HG02678 (cell line): ENCODE data around the gene SLC1A7.

Experiments
- ATAC-seq: cut with Tn5 transposase; IDR thresholded peaks from one replicate; pipeline ENCODE4 v1.9.1; 2021; ENCODE audit warnings: mild to moderate bottlenecking, moderate library complexity; ENCODE audit not compliant: unreplicated experiment

Gene SLC1A7

DNA sequence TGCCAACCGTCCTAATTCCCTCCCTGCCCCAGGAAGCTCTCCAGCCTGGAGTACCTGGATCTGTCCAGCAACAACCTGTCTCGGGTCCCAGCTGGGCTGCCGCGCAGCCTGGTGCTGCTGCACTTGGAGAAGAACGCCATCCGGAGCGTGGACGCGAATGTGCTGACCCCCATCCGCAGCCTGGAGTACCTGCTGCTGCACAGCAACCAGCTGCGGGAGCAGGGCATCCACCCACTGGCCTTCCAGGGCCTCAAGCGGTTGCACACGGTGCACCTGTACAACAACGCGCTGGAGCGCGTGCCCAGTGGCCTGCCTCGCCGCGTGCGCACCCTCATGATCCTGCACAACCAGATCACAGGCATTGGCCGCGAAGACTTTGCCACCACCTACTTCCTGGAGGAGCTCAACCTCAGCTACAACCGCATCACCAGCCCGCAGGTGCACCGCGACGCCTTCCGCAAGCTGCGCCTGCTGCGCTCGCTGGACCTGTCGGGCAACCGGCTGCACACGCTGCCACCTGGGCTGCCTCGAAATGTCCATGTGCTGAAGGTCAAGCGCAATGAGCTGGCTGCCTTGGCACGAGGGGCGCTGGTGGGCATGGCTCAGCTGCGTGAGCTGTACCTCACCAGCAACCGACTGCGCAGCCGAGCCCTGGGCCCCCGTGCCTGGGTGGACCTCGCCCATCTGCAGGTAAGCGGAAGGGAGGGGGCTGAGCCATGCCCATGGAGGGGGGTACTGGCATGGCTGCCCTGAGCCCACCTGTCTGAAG is 63.9 kb downstream of the SLC1A7 start:
- no peak for ATAC-seq

DNA sequence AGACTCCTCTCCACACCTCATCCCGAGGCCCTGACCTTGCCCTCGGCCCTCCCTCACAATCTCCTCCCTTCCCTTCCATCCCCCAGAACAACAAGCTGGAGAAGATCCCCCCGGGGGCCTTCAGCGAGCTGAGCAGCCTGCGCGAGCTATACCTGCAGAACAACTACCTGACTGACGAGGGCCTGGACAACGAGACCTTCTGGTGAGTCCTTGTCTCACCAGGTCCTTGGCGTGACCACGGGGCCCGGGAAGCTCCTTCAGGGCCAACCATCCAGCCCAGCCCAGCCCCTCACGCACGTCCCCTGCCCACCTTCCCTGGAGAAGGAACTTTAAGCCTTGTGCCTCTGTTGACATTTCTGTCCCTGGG is 64.9 kb downstream of the SLC1A7 start:
- no peak for ATAC-seq

DNA sequence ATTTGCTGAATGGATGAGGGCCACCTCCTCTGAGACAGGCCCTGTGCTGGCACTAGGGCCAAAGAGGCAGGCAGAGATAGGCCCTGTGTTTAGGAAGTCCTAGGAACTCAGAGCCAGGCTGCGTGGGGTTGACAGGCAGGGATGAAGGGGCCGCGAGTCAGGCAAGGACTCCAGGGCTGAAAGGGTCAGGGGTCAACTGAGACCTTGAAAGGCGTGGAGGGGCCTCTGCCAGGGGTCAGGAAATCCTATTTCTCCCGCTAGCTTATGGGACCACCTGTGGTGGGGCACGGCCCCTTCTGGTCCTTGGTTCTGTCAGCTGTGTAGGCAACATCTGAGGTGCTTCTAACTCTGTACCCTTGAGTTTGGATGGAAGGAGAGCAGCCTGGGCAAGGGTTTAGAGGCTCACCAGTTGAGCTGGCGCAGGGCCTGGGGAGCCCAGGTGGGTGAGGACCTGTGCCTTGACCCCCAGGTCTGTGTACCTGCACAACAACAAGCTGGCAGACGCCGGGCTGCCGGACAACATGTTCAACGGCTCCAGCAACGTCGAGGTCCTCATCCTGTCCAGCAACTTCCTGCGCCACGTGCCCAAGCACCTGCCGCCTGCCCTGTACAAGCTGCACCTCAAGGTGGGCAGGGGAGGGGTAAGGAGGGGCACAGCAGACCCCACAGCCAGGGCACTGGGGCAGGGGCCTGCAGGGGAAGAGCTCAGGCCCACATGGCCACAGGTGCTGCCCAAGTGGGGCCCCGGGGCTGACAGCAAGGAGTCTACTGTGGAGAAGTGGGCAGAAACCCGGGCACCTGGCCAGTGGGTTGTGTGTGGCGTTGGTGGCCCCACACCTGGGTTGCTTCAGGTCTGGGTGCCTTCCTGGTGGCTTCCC is 65.5 kb downstream of the SLC1A7 start:
- ATAC-seq, result no peak

DNA sequence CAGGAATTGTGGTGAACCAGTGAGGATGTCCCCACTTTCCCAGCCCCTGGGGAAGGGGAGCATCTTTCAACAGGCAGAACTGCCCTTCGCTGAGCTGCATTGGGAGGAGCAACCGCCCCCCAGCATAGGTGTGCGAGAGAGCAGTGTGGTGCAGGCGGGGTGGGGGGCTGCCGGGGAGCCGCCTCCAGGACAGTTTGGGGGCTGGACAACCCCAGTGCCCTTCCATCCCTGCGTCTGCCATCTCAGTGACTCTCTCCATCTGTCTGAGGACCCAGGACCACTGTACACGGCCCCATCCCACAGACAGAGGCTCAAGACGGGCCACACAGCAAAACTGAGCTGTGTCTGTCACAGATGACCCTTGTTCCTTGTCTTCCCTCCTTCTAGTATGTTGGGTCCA is 66.3 kb downstream of the SLC1A7 start:
- no peak for ATAC-seq

DNA sequence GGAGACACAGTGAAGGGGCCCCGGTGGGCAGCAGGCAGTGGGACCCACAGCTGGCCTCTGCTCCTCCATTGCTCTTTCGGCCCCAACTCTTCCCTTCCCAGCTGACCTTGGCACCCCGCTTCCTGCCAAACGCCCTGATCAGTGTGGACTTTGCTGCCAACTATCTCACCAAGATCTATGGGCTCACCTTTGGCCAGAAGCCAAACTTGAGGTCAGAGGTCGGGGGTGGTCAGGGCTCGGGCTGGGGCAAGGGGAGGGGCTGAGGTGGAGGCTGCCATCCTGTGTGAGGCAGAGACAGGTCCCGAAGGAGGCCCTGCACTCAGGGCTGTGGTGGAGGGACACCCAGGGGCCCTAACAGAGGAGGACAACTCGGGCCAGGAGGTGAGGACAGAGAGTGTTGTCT is 66.7 kb downstream of the SLC1A7 start:
- no peak for ATAC-seq

DNA sequence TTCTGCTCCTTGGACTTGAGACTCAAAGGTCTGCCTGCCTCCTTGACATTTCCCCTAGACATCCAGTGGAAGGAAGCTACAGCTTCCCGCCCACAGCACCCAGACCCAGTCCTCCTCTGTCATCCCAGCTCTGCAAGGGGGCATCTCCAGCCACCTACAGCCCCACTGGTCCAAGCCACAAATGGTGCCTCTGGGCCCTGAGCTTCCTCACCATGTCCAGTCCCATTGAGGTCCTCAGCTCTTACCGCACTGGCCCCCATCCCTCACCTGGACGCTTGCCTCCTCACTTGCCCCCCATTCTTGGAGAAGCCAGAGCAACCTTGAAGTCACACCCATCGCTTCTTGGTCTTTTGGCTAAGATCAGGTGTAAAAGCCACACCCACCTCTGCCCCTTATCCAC is 67.2 kb downstream of the SLC1A7 start:
- ATAC-seq, result no peak

DNA sequence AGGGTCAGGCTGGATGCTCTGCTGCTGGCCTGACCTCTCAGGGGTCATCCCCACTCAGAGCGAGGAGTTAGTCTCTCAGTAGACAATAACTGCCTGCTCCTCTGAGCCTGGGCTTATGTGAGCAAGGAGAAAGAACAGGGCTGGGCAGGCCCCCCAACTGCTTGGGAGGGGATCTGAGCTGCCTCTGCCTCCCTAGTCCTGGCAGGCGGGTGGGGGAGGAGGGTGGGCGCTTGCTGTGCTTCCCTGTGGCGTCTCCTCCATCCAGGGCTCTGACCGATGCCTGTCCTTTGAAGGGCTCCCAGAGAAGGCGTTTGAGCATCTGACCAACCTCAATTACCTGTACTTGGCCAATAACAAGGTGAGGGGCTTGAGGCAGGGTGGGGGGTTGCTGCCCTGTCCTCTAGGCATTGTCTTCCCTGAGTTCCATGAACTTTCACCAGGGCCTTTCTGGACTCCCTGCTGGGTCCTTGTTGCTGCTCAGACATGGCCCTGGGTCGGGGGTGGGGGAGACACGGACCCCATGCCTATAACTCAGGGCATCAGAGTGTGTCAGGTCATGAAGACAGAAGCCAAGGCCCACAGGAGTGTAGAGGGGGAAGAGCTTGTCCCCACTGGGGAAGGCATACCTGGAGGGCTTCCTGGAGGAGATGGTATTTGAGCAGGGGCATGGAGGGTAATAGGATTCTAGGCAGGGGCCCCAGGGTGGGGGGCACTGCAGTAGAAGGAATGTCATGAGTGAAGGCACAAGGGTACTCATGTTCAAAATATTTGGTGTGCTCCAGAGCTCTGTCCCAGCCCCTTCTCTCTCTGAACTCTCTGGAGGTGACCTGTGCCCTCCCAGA is 67.9 kb downstream of the SLC1A7 start:
- no peak for ATAC-seq

DNA sequence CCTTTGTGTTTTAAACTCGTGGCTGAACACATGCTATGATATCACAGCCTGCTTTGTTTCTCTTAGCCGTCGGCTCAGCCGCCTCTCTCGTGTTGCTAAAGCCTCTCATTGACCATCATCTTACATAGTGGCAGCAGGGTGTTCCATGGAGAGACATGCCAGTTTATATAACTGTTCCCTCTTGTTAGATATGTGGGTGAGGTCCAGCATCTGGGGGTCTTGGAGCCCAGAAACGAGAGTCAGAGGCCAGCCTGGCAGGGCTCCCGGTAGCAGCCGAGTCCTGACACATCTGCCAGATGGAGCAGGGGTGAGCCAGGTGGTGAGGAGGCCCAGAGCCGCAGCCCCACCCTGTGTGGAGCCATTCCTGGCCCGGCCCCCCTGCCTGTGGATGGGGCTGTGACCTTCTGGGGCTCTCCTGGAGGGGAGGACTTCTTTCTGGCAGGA is 68.5 kb downstream of the SLC1A7 start:
- no peak for ATAC-seq

DNA sequence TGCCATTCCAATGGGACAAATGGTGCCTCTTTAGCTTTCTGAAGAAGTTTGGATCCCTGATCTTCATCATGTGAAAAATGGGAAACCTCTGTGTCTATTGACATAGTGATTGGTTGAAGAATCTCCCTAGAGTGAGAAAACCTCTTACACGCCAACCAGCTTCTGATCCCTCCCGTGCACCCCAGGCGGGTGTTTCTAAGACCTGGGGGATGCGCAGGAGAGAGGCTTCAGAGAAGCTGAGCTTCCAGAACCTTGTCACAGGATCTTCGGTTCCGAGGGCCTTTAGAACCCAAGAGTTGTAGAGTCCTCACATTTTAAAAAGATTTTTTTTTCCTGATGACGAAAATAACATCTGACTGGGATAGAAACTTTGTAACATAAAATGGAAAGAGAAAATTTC is 69.2 kb downstream of the SLC1A7 start:
- no peak for ATAC-seq

DNA sequence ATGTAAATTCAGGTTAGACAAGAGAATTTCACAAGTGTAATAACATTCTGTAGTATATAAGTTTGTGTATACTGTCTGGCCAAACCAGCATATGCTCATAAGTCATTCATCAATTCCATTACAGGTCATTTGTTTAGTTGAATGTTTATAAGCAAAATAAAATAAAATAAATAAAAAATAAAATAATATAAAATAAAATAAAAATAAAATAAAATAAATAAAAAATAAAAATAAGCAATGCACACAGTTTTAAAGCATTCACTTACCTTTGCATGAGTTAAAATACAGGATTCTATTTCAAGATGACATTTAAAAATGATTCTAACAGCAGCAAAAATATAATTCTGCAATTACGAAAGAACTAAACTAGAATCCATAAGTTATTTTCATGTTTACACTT is 70.5 kb downstream of the SLC1A7 start:
- no peak for ATAC-seq

DNA sequence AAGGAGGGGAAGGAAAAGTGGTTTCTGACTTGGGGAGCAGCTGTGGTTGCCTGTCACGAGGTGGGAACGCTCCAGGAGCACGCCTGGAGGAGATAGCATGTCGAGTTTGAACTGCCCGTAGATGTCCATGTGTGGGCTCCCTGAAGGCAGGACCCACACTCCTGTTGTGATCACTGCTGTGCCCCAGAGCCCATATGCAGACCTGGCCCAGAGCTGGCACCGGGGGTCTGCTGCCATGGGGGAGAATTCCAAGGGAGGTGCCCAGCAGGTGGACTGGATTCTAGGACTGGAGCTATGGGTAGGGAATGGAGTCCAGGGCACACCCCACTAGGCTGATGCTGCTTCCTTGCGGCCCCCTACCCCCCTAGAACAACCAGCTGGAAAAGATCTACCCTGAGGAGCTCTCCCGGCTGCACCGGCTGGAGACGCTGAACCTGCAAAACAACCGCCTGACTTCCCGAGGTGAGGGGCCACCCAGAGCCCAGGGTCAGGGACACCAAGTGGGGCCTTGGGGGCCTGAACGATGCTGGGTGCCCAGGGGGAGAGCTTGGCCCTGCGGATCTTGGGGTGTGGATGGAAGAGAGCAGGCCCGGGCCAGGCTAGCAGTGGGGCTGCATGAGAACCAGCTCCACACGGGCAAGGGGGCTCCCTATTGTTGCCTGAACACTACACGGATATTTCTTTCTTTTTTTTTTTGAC is 71.1 kb downstream of the SLC1A7 start:
- ATAC-seq, result no peak

DNA sequence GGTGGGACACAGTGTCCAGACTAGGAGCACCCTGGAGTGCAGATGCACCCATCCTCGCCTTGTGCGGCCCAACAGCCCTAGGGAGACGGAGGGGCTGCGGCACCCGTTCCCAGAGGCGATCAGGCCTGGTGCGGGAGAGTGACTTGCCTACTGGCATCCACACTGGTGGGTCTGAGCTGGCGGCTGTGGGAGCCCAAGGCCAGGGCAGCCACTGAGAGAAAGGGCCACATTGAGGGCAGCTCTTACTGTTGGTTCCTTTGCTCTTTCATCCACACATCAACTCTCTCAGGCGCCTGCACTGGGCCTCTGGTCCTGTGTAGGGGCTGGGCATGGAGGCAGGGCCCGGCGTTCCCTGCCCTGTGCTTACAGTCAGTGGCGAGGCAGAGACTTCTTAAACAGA is 71.8 kb downstream of the SLC1A7 start:
- ATAC-seq, result no peak

DNA sequence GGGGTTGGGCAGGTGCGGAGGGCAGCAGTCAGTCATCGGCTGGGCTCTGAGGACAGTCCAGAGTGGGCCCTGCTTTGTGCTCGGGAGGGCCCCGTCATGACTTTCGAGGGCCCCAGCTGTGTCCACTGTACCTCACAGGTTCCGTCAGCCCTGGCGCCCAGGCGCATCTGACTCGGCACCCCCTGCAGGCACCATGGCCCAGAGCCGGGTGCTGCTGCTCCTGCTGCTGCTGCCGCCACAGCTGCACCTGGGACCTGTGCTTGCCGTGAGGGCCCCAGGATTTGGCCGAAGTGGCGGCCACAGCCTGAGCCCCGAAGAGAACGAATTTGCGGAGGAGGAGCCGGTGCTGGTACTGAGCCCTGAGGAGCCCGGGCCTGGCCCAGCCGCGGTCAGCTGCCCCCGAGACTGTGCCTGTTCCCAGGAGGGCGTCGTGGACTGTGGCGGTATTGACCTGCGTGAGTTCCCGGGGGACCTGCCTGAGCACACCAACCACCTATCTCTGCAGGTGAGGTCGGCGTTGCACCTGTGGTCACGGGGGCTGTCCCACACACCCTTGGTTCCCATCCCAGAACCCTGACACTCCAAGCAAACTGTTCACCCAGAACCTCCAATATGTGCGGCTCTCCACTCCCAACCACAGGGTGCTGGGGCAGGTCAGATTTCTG is 72.6 kb downstream of the SLC1A7 start:
- ATAC-seq, result no peak

DNA sequence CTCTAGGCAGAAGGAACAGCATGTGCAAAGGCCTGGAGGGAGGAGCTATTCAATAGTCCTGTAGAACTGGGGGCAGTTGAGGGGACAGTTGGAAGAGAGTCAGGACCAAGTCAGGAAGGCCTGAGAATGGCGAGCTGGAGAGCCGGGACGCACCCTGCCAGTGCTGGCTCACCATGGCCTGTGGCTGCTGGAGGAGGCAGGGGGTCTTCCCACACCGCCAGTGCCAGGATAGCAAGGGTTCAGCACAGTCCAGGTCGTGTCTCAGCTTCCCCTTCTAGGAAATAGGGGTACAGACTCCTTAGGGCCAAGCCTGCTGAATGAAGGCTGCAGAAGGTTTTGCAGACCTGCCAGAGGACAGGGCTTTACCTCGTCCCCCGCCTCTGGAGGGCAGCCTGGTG is 73.2 kb downstream of the SLC1A7 start:
- ATAC-seq, result no peak

DNA sequence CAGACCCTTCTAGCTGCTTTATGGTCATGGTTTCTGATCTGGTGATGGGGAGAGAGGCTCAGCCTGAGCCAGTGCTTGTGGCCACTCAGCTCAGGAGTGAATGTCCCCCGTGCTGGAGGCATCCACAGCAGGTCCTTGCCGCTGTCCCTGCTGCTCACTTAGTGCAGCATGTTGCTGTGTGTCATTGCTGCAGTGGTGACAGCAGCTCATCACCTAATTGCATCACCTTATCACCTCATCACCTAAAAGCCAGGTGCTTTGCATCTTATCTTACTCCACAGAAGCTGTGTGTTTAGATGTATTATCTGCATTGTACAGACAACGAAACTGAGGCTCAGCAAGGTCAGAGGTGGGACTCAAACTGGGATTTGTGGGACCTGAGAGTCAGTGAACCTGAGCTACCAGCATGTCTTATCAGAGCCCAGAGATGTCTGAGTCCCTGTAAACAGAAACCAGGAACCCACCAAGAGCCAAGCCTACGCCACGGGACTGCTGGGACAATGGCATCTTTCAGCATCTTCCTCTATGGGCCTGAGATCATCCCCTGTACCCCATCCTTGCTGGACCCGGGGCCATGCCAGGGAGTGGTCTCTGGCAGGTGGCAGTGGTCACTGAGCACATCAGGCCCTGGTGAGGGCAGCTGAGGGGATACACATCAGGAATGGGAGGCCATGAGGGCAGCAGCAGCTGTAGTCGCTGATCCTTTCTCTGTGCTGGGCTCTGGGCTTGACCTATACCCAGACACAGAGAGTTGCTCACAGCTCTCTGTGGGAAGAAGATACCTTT is 73.9 kb downstream of the SLC1A7 start:
- no peak for ATAC-seq

DNA sequence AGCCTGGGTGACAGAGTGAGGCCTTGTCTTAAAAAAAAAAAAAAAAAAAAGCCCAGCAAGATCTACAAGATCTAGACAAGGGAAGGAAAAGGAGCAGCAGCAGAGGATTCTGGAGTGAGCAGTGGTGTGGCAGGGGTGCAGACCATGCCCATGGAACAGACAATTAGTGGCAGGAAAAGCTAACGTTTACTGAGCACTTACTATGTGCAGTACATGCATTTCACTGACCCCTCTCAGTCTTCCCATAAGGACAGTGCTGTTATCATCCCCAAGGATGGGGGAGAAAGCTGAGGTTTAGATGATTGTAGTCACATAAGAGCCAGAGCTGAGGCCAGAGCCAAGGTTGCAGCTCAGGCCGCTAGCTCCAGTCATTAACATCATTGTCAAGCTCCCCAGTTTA is 74.6 kb downstream of the SLC1A7 start:
- no peak for ATAC-seq

DNA sequence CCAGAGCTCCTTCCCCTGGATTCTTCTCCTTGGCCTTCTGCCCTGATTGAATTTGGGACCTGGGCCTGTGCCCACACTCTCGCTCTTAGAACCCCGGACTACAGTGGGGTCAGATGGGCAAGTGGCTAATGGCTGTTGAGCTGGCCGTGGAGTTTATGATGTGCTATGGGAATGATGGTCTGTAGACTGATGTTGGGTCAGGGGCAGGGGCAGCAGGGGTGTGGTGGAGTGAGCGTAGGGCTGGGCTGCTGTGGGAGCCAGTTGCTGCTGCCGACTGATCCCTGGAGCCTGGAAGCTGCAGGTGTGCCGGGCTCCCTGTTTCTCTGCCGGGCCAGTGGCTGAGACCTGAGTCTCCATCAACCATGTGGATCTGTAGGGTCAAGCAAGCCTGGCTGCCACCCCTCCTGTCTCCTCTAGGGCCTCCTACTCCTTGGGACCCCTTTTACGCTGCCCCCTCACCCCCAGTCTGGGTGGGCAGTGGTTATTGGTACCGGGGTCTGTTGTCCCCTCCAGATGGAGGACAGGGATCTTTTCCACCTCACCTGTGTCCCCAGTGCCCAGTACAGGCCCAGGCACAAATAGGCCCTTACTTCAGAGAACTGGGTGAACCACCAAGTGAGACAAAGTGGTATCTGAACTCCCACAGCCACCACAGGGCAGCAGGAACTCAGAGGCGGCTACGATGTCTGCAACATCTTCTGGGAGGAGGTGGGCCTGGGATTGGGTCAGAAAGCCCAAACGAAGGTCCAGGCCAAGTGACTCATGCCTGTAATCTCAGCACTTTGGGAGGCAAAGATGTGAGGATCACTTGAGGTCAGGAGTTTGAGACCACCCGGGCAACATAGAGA is 75.3 kb downstream of the SLC1A7 start:
- ATAC-seq, result no peak

DNA sequence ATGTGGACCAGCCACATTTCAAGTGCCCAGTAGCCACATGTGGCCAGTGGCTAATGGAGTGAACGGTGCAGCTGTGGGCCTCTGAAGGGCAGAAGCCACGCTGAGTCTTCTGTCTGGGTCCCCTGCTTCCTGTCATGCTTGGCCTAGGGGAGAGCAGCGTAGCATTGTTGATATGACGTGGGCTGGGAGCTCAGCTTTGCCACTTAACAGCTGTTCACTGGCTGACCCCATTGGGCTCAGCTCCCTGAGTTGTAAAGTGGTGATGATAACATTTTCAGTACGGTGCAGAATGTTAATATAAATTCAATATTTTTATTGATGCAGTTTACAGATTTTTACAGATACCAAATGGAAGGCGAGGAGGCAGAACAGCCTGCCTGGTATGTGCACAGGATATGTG is 76.0 kb downstream of the SLC1A7 start:
- ATAC-seq, result no peak

DNA sequence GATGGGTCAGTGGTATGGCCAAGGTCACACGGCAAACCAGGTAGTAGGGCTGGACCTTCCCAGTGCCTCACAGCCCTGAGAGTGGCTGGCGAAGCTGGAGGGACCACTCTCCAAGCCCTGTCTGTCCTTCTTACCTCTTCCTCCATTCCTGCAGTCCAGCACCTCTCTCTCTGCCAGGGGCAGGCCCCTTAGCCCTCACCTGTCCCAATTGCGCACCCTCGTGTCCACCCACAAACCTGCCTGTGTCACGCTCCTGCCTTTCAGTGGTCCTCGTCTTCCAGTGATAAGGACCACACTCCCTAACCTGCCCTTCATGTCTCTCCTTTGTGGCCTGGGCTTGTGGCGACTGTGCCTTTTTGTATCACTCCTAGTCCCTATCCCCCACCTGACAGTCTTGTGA is 77.0 kb downstream of the SLC1A7 start:
- no peak for ATAC-seq
